ENCODE measurements around the gene URI1.

DNA sequence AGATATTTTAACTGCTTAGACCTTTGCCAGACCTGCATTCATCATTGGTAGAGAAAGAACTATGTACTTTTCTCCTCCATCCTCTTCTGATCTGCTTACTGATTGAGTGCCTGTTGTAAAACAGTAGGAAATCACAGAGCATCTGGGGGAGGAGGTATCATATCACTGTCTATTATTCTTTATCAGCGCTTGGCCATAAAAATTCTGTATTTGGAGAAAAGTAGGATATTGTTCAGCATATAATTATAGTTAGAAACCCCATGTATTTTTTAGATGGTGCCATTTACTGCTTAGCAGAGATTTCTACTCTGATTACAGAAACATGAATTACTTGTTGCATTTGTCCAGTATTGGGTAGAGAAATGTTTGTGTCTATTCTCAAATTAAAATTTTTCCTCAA lies 62.4 kb downstream of the URI1 start:
- TF ChIP-seq TAF1 (IDR thresholded peaks at IDR 0.05; ENCODE audit: borderline replicate concordance, low read depth, low read length) (no peak), RAD21 (IDR thresholded peaks at IDR 0.05; ENCODE audit: low read length) (no peak), RXRA (IDR thresholded peaks at IDR 0.05; ENCODE audit: borderline replicate concordance, low read depth) (no peak), EP300 (IDR thresholded peaks at IDR 0.05; ENCODE audit: borderline replicate concordance in 1 of 2, low read depth in 1 of 2, low read length in 1 of 2) (no peak), CHD2 (IDR thresholded peaks at IDR 0.05; ENCODE audit: low read length, partially characterized antibody) (no peak), EZH2phosphoT487 (IDR thresholded peaks at IDR 0.05; ENCODE audit: borderline replicate concordance, low read depth) (no peak), POLR2AphosphoS5 (IDR thresholded peaks at IDR 0.05; ENCODE audit: low read depth, low read length) (no peak), MEF2A (IDR thresholded peaks at IDR 0.05; ENCODE audit: borderline replicate concordance, low read depth) (no peak), SIN3A (IDR thresholded peaks at IDR 0.05; ENCODE audit: borderline replicate concordance, low read depth, low read length) (no peak)
- TF ChIP-seq, protein P1, sequence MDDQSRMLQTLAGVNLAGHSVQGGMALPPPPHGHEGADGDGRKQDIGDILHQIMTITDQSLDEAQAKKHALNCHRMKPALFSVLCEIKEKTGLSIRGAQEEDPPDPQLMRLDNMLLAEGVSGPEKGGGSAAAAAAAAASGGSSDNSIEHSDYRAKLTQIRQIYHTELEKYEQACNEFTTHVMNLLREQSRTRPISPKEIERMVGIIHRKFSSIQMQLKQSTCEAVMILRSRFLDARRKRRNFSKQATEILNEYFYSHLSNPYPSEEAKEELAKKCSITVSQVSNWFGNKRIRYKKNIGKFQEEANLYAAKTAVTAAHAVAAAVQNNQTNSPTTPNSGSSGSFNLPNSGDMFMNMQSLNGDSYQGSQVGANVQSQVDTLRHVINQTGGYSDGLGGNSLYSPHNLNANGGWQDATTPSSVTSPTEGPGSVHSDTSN (IDR thresholded peaks at IDR 0.05) = no peak
- TF ChIP-seq, protein P2, sequence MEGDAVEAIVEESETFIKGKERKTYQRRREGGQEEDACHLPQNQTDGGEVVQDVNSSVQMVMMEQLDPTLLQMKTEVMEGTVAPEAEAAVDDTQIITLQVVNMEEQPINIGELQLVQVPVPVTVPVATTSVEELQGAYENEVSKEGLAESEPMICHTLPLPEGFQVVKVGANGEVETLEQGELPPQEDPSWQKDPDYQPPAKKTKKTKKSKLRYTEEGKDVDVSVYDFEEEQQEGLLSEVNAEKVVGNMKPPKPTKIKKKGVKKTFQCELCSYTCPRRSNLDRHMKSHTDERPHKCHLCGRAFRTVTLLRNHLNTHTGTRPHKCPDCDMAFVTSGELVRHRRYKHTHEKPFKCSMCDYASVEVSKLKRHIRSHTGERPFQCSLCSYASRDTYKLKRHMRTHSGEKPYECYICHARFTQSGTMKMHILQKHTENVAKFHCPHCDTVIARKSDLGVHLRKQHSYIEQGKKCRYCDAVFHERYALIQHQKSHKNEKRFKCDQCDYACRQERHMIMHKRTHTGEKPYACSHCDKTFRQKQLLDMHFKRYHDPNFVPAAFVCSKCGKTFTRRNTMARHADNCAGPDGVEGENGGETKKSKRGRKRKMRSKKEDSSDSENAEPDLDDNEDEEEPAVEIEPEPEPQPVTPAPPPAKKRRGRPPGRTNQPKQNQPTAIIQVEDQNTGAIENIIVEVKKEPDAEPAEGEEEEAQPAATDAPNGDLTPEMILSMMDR (IDR thresholded peaks at IDR 0.05) = no peak
- TF ChIP-seq, protein P3, sequence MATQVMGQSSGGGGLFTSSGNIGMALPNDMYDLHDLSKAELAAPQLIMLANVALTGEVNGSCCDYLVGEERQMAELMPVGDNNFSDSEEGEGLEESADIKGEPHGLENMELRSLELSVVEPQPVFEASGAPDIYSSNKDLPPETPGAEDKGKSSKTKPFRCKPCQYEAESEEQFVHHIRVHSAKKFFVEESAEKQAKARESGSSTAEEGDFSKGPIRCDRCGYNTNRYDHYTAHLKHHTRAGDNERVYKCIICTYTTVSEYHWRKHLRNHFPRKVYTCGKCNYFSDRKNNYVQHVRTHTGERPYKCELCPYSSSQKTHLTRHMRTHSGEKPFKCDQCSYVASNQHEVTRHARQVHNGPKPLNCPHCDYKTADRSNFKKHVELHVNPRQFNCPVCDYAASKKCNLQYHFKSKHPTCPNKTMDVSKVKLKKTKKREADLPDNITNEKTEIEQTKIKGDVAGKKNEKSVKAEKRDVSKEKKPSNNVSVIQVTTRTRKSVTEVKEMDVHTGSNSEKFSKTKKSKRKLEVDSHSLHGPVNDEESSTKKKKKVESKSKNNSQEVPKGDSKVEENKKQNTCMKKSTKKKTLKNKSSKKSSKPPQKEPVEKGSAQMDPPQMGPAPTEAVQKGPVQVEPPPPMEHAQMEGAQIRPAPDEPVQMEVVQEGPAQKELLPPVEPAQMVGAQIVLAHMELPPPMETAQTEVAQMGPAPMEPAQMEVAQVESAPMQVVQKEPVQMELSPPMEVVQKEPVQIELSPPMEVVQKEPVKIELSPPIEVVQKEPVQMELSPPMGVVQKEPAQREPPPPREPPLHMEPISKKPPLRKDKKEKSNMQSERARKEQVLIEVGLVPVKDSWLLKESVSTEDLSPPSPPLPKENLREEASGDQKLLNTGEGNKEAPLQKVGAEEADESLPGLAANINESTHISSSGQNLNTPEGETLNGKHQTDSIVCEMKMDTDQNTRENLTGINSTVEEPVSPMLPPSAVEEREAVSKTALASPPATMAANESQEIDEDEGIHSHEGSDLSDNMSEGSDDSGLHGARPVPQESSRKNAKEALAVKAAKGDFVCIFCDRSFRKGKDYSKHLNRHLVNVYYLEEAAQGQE (IDR thresholded peaks at IDR 0.05; ENCODE audit: low read depth, low read length) = no peak

Measured in SK-N-SH (cell line).